GM12865 (cell line): ENCODE results near the gene FHOD1.

Source experiments
- DNase-seq: peaks from one replicate; pipeline ENCODE4 v3.0.0; 2010; ENCODE audit warnings: low read depth
- H3K4me3 ChIP-seq: 2 replicates; pipeline ENCODE4 v1.5.1; 2011; ENCODE audit warnings: mild to moderate bottlenecking, low read depth, low read length, control low read depth
- CTCF ChIP-seq: IDR thresholded peaks from 2 replicates; pipeline ENCODE4 v1.5.1; 2011; ENCODE audit warnings: low read length, control low read depth, low read depth, inconsistent platforms; ENCODE audit not compliant: insufficient read depth; ENCODE audit errors: missing control alignments

FHOD1 gene

GRCh38 chr16:67255553-67256221 lies 8.4 kb upstream of the FHOD1 start:
- DNase-seq = no peak
- TF ChIP-seq CTCF = no peak
- no peak overlapping the region for H3K4me3 ChIP-seq

- no peak overlapping the region for H3K4me3 ChIP-seq
- no peak for TF ChIP-seq CTCF
- no peak for DNase-seq
Measured at GRCh38 chr16:67254801-67255552, 7.7 kb upstream of the FHOD1 start.

- TF ChIP-seq CTCF = no peak
- DNase-seq = no peak
- no peak overlapping the region for H3K4me3 ChIP-seq
Measured at GRCh38 chr16:67252609-67253497, 5.6 kb upstream of the FHOD1 start.

- DNase-seq = no peak
- no peak overlapping the region for H3K4me3 ChIP-seq
- TF ChIP-seq CTCF = no peak
Measured at GRCh38 chr16:67250045-67250327, 2.7 kb upstream of the FHOD1 start.

GRCh38 chr16:67249178-67250044 lies 2.1 kb upstream of the FHOD1 start:
- TF ChIP-seq CTCF = no peak
- peak overlapping the region; percentile 86 for H3K4me3 ChIP-seq
- no peak for DNase-seq
